GM23338 (cell line): Measurements from ENCODE around the gene SPINT1. TPM values are rescaled to one million over a fixed set of nuclear protein-coding genes. Genes with fewer than 3 reads are reported as not detected.

ENCODE experiments used
- ATAC-seq: fragments of 200-7000 bp; cut with Tn5 transposase; 3 replicates; pipeline ENCODE4 v1.9.1; 2020
- DNase-seq: peaks from one replicate; pipeline ENCODE4 v3.0.0-alpha.2; 2015; ENCODE audit warnings: low spot score
- H2AFZ ChIP-seq: fragments of 200-600 bp; sonication (generic); 2 replicates; pipeline ENCODE4 v1.8.0; 2016; ENCODE audit warnings: antibody characterized with exemption, mild to moderate bottlenecking, moderate library complexity
- H3F3A ChIP-seq: fragments of 200-600 bp; sonication (generic); replicated peaks from 2 replicates; pipeline ENCODE4 v1.8.0; 2017; ENCODE audit warnings: antibody characterized with exemption, mixed run types, low read depth
- H3K27ac ChIP-seq: fragments of 200-600 bp; sonication (generic); 2 replicates; pipeline ENCODE4 v1.6.1; 2016; ENCODE audit warnings: low read depth
- H3K27me3 ChIP-seq: fragments of 200-600 bp; sonication (generic); 2 replicates; pipeline ENCODE4 v1.8.0; 2016; ENCODE audit warnings: mild to moderate bottlenecking, mixed run types, moderate library complexity; ENCODE audit not compliant: insufficient read depth
- H3K36me3 ChIP-seq: fragments of 200-600 bp; sonication (generic); 2 replicates; pipeline ENCODE4 v1.8.0; 2016; ENCODE audit warnings: mild to moderate bottlenecking; ENCODE audit not compliant: insufficient read depth
- H3K4me1 ChIP-seq: fragments of 200-600 bp; sonication (generic); 2 replicates; pipeline ENCODE4 v1.8.0; 2016; ENCODE audit warnings: mild to moderate bottlenecking, moderate library complexity; ENCODE audit not compliant: insufficient read depth
- H3K4me2 ChIP-seq: fragments of 200-600 bp; sonication (generic); 2 replicates; pipeline ENCODE4 v1.7.1; 2017; ENCODE audit warnings: mixed run types
- H3K4me3 ChIP-seq: fragments of 200-600 bp; sonication (generic); 2 replicates; pipeline ENCODE4 v1.6.1; 2016; ENCODE audit warnings: mixed run types
- H3K79me2 ChIP-seq: fragments of 200-600 bp; sonication (generic); replicated peaks from 2 replicates; pipeline ENCODE4 v1.8.0; 2017; ENCODE audit warnings: mild to moderate bottlenecking; ENCODE audit not compliant: insufficient read depth
- H3K9me2 ChIP-seq: fragments of 200-600 bp; sonication (generic); 2 replicates; pipeline ENCODE4 v1.8.0; 2017; ENCODE audit not compliant: insufficient read depth
- H4K20me1 ChIP-seq: fragments of 200-600 bp; sonication (generic); replicated peaks from 2 replicates; pipeline ENCODE4 v1.8.0; 2017; ENCODE audit warnings: mild to moderate bottlenecking; ENCODE audit not compliant: insufficient read depth
- H3K27ac Mint-ChIP-seq: 2 replicates; pipeline ENCODE4 v1.8.0; 2020; ENCODE audit warnings: inconsistent platforms, mild to moderate bottlenecking, moderate library complexity, mixed read lengths
- H3K27me3 Mint-ChIP-seq: 3 replicates; pipeline ENCODE4 v1.8.0; 2022; ENCODE audit warnings: low read depth, mild to moderate bottlenecking, moderate library complexity, mixed read lengths, inconsistent platforms; ENCODE audit not compliant: insufficient read depth, poor library complexity
- H3K36me3 Mint-ChIP-seq: 3 replicates; pipeline ENCODE4 v1.8.0; 2021; ENCODE audit warnings: low read depth, mild to moderate bottlenecking, inconsistent platforms, moderate library complexity, mixed read lengths
- H3K4me1 Mint-ChIP-seq: 3 replicates; pipeline ENCODE4 v1.8.0; 2020; ENCODE audit warnings: mild to moderate bottlenecking, inconsistent platforms, mixed read lengths
- H3K4me3 Mint-ChIP-seq: 3 replicates; pipeline ENCODE4 v1.8.0; 2021; ENCODE audit warnings: moderate library complexity, mild to moderate bottlenecking, inconsistent platforms, mixed read lengths
- H3K9me3 Mint-ChIP-seq: 3 replicates; pipeline ENCODE4 v1.8.0; 2020; ENCODE audit warnings: moderate library complexity, mild to moderate bottlenecking, inconsistent platforms, mixed read lengths
- CREB1 ChIP-seq: fragments of 250-450 bp; sonication (Bioruptor Pico); IDR thresholded peaks from 2 replicates; pipeline ENCODE4 v1.5.0; 2020; ENCODE audit warnings: low read depth, mild to moderate bottlenecking, moderate library complexity
- CTCF ChIP-seq, 2 experiments: fragments of 200-600 bp in 1 of 2; sonication (generic) in 1 of 2; conservative IDR thresholded peaks; 2 replicates each; pipeline versions ENCODE4 v1.5.1 to v1.6.1; 2016 to 2017; ENCODE audit warnings: antibody characterized with exemption in 2 of 2, low read depth in 2 of 2, mild to moderate bottlenecking in 2 of 2, moderate library complexity in 1 of 2
- ETS1 ChIP-seq: IDR thresholded peaks from 2 replicates; pipeline ENCODE4 v1.6.1; 2016; ENCODE audit warnings: antibody characterized with exemption
- EZH2 ChIP-seq: fragments of 200-600 bp; sonication (generic); IDR thresholded peaks from one replicate; pipeline ENCODE4 v1.8.0; 2017; ENCODE audit warnings: antibody characterized with exemption, mild to moderate bottlenecking, low read depth; ENCODE audit not compliant: unreplicated experiment
- EZH2phosphoT487 ChIP-seq: fragments of 200-600 bp; sonication (generic); IDR thresholded peaks from one replicate; pipeline ENCODE4 v1.8.1; 2018; ENCODE audit warnings: antibody characterized with exemption; ENCODE audit not compliant: unreplicated experiment
- JUNB ChIP-seq: IDR thresholded peaks from one replicate; pipeline ENCODE4 v1.6.1; 2016; ENCODE audit warnings: antibody characterized with exemption; ENCODE audit not compliant: unreplicated experiment
- NANOG ChIP-seq: IDR thresholded peaks from 2 replicates; pipeline ENCODE4 v1.6.1; 2016; ENCODE audit warnings: antibody characterized with exemption, borderline replicate concordance
- POLR2AphosphoS5 ChIP-seq: IDR thresholded peaks from 2 replicates; pipeline ENCODE4 v1.6.1; 2016; ENCODE audit warnings: antibody characterized with exemption, low read depth
- REST ChIP-seq: IDR thresholded peaks from one replicate; pipeline ENCODE4 v1.6.1; 2018; ENCODE audit warnings: antibody characterized with exemption; ENCODE audit not compliant: unreplicated experiment
- STAT1 ChIP-seq: IDR thresholded peaks from one replicate; pipeline ENCODE4 v1.6.1; 2016; ENCODE audit warnings: antibody characterized with exemption; ENCODE audit not compliant: unreplicated experiment
- ZNF114 ChIP-seq: fragments of 250-450 bp; sonication (Bioruptor Pico); IDR thresholded peaks from 2 replicates; pipeline ENCODE4 v1.5.0; 2020; ENCODE audit warnings: mild to moderate bottlenecking, moderate library complexity
- ZNF331 ChIP-seq: fragments of 250-450 bp; sonication (Bioruptor Pico); IDR thresholded peaks from 2 replicates; pipeline ENCODE4 v1.5.0; 2020; ENCODE audit warnings: low read depth, mild to moderate bottlenecking, moderate library complexity
- ZNF462 ChIP-seq: fragments of 250-450 bp; sonication (Bioruptor Pico); IDR thresholded peaks from 2 replicates; pipeline ENCODE4 v1.5.0; 2020; ENCODE audit warnings: mild to moderate bottlenecking, moderate library complexity
- polyA plus RNA-seq: library from polyadenylated mRNA; unstranded; fragments of >200 nt; fragmentation: Nextera tagmentation; extraction: Ambion mirVana; gene quantifications from 2 replicates; pipeline ENCODE4 v1.2.1, GENCODE V29; 2016
- total RNA-seq: library from RNA; depleted of rRNA; stranded (reverse); fragments of >200 nt; shearing (Covaris generic); gene quantifications from 2 replicates; pipeline ENCODE4 v1.2.3, GENCODE V29; 2014

The SPINT1 gene
- total and polyA plus RNA-seq, 2 experiments from 2014 or later, result 41.3 to 253 TPM

- peak within 1 kb of the TSS; percentile 85 for H3K4me3 ChIP-seq
- Mint-ChIP-seq H3K27ac (no peak within 1 kb of the TSS), H3K36me3 (no peaks in the 10 kb centered on the region), H3K4me3 (peak within 1 kb of the TSS; percentile 78), H3K4me1 (peaks cover 38% of the 10 kb centered on the region), H3K9me3 (no peaks in the 10 kb centered on the region; the same call in 2 of the 3 replicates), H3K27me3 (peaks cover 13% of the 10 kb centered on the region)
- 0 out of 2 replicates have a peak within 1 kb of the TSS, but pooled peaks have one; percentile 45 for H3K27ac ChIP-seq
- TF ChIP-seq NANOG (no peak), REST (no peak), ZNF331 (CRISPR knock-in tag) (no peak), ETS1 (no peak), POLR2AphosphoS5 (peak; percentile 70; the same call in 1 of the 2 replicates), CTCF (conservative IDR thresholded peaks at IDR 0.05; ENCODE audit: low read depth in 2 of 2) (peak; percentile 35 to 61), ZNF114 (CRISPR knock-in tag) (no peak), ZNF462 (CRISPR knock-in tag) (no peak), EZH2phosphoT487 (no peak), STAT1 (no peak), EZH2 (no peak), JUNB (no peak), CREB1 (no peak)
- H3K36me3 ChIP-seq, result no peaks in the 10 kb centered on the region
- ATAC-seq (peak; percentile 84), DNase-seq (peak; percentile 96)
- H3K27me3 ChIP-seq, result no peaks in the 10 kb centered on the region
- H3K4me2 ChIP-seq, result peak within 1 kb of the TSS; percentile 86
- H4K20me1 ChIP-seq, result no peaks in the 10 kb centered on the region
- peaks cover 25% of the 10 kb centered on the region for H3K4me1 ChIP-seq
- no peaks in the 10 kb centered on the region for H3K9me2 ChIP-seq
- no peaks in the 10 kb centered on the region for H3K79me2 ChIP-seq
- H3F3A ChIP-seq, result peaks cover 9% of the 10 kb centered on the region; the same call in 1 of the 2 replicates
- peak within 1 kb of the TSS; percentile 81 for H2AFZ ChIP-seq
Measured at GRCh38 chr15:40873694-40874561, 30.1 kb downstream of the SPINT1 start, which contains the start of gene RHOV. RHOV (minus strand) TSS chr15:40874234; CDS start chr15:40874139, 95 bp downstream.
